ENCODE measurements around the gene SLFN12.

The SLFN12 gene

GRCh38 chr17:35377068-35377467 is 55.2 kb downstream of the SLFN12 start:
- Histone ChIP-seq H3K4me1 (ENCODE audit: insufficient read depth, low read length) (peaks cover 17% of the 10 kb centered on the region), H3K9ac (ENCODE audit: low read depth, low read length) (no peak overlapping the region), H4K20me1 (ENCODE audit: insufficient read depth, low read length) (no peaks in the 10 kb centered on the region), H3K4me3 (ENCODE audit: low read depth in 1 of 2, low read length in 2 of 2) (no peak overlapping the region), H2AFZ (ENCODE audit: low read depth, low read length) (no peak overlapping the region), H3K9me3 (ENCODE audit: insufficient read depth, low read length, severe bottlenecking) (no peaks in the 10 kb centered on the region), H3K36me3 (ENCODE audit: insufficient read depth, low read length) (no peaks in the 10 kb centered on the region; the same call in 1 of the 2 replicates), H3K27me3 (ENCODE audit: insufficient read depth, low read length, poor library complexity) (no peaks in the 10 kb centered on the region), H3K79me2 (ENCODE audit: insufficient read depth, low read length) (peaks cover 29% of the 10 kb centered on the region), H3K27ac (ENCODE audit: low read length) (no peak overlapping the region), H3K4me2 (ENCODE audit: insufficient read depth, low read length) (no peak overlapping the region)
- ATAC-seq (ENCODE audit: insufficient read depth, low read depth) (no peak), DNase-seq (no peak)
- TF ChIP-seq, protein P1, sequence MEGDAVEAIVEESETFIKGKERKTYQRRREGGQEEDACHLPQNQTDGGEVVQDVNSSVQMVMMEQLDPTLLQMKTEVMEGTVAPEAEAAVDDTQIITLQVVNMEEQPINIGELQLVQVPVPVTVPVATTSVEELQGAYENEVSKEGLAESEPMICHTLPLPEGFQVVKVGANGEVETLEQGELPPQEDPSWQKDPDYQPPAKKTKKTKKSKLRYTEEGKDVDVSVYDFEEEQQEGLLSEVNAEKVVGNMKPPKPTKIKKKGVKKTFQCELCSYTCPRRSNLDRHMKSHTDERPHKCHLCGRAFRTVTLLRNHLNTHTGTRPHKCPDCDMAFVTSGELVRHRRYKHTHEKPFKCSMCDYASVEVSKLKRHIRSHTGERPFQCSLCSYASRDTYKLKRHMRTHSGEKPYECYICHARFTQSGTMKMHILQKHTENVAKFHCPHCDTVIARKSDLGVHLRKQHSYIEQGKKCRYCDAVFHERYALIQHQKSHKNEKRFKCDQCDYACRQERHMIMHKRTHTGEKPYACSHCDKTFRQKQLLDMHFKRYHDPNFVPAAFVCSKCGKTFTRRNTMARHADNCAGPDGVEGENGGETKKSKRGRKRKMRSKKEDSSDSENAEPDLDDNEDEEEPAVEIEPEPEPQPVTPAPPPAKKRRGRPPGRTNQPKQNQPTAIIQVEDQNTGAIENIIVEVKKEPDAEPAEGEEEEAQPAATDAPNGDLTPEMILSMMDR (IDR thresholded peaks at IDR 0.05; ENCODE audit: borderline replicate concordance, extremely low read depth, low read length, poor library complexity, severe bottlenecking): no peak
- TF ChIP-seq EZH2 (IDR thresholded peaks at IDR 0.05; ENCODE audit: borderline replicate concordance, low read depth, low read length, severe bottlenecking): no peak

GRCh38 chr17:35376245-35376644 is 56.1 kb downstream of the SLFN12 start:
- Histone ChIP-seq H3K4me1 (ENCODE audit: insufficient read depth, low read length) (peaks cover 25% of the 10 kb centered on the region), H3K79me2 (ENCODE audit: insufficient read depth, low read length) (peaks cover 37% of the 10 kb centered on the region), H3K27me3 (ENCODE audit: insufficient read depth, low read length, poor library complexity) (no peaks in the 10 kb centered on the region), H2AFZ (ENCODE audit: low read depth, low read length) (no peak overlapping the region), H4K20me1 (ENCODE audit: insufficient read depth, low read length) (no peaks in the 10 kb centered on the region), H3K27ac (ENCODE audit: low read length) (no peak overlapping the region), H3K9ac (ENCODE audit: low read depth, low read length) (no peak overlapping the region), H3K4me3 (ENCODE audit: low read depth in 1 of 2, low read length in 2 of 2) (no peak overlapping the region), H3K9me3 (ENCODE audit: insufficient read depth, low read length, severe bottlenecking) (no peaks in the 10 kb centered on the region), H3K4me2 (ENCODE audit: insufficient read depth, low read length) (no peak overlapping the region), H3K36me3 (ENCODE audit: insufficient read depth, low read length) (no peaks in the 10 kb centered on the region; the same call in 1 of the 2 replicates)
- no peak for DNase-seq
- no peak for TF ChIP-seq EZH2 (IDR thresholded peaks at IDR 0.05; ENCODE audit: borderline replicate concordance, low read depth, low read length, severe bottlenecking)
- TF ChIP-seq, protein P1 (IDR thresholded peaks at IDR 0.05; ENCODE audit: borderline replicate concordance, extremely low read depth, low read length, poor library complexity, severe bottlenecking): no peak
- ATAC-seq (ENCODE audit: insufficient read depth, low read depth): no peak

GRCh38 chr17:35374766-35375344 is 57.4 kb downstream of the SLFN12 start:
- H3K4me2 ChIP-seq (ENCODE audit: insufficient read depth, low read length): peak overlapping the region; percentile 77

More at GRCh38 chr17:35374766-35375344, 57.4 kb downstream of the SLFN12 start:
- H3K27me3 ChIP-seq (ENCODE audit: insufficient read depth, low read length, poor library complexity): no peaks in the 10 kb centered on the region
- peak overlapping the region; percentile 97 for H3K27ac ChIP-seq (ENCODE audit: low read length)
- peak; percentile 7; the same call in 1 of the 3 replicates for ATAC-seq (ENCODE audit: insufficient read depth, low read depth)
- peaks cover 2% of the 10 kb centered on the region; the same call in 1 of the 2 replicates for H4K20me1 ChIP-seq (ENCODE audit: insufficient read depth, low read length)
- H3K9ac ChIP-seq (ENCODE audit: low read depth, low read length): peak overlapping the region; percentile 94
- peaks cover 51% of the 10 kb centered on the region for H3K79me2 ChIP-seq (ENCODE audit: insufficient read depth, low read length)
- H3K9me3 ChIP-seq (ENCODE audit: insufficient read depth, low read length, severe bottlenecking): no peaks in the 10 kb centered on the region
- H3K4me1 ChIP-seq (ENCODE audit: insufficient read depth, low read length): peaks cover 39% of the 10 kb centered on the region
- TF ChIP-seq, protein P1 (IDR thresholded peaks at IDR 0.05; ENCODE audit: borderline replicate concordance, extremely low read depth, low read length, poor library complexity, severe bottlenecking): no peak
- TF ChIP-seq EZH2 (IDR thresholded peaks at IDR 0.05; ENCODE audit: borderline replicate concordance, low read depth, low read length, severe bottlenecking): no peak
- DNase-seq: no peak
- H3K4me3 ChIP-seq (ENCODE audit: low read depth in 1 of 2, low read length in 2 of 2): peak overlapping the region; percentile 81 to 89; a peak in 3 of 4 replicates
- peaks cover 4% of the 10 kb centered on the region for H3K36me3 ChIP-seq (ENCODE audit: insufficient read depth, low read length)
- H2AFZ ChIP-seq (ENCODE audit: low read depth, low read length): peak overlapping the region; percentile 83

Measured in DND-41 (cell line).